GM21367 (cell line): Measurements from ENCODE around the gene NACA2.
"Not testable (repeated sequence)": the region's sequence is repeated elsewhere in the genome, so short reads cannot be mapped to it uniquely, and the experiment has no call there.

Source experiments
- ATAC-seq: cut with Tn5 transposase; IDR thresholded peaks from one replicate; pipeline ENCODE4 v1.9.1; 2021; ENCODE audit not compliant: unreplicated experiment

NACA2 gene

DNA sequence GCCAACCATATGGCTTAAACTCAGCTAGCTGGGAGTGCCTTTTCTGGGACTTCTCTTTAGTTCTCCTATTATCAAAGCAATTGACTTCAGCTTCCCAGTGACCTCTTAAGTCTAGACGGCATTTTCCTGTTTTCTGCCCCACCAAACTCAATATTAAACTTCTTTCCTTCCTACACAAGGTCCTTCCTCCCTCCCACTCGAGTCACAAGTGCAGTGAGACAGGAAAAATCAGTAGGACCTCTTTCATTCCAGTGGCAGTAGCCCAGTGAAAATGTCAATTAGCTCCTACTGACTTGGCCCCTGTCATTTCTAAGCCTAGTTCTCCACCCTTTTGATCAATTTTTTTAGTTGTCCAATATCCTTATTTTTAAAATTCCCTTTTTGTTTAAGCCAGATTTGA, 9.6 kb upstream of the NACA2 start:
- ATAC-seq = no peak

DNA sequence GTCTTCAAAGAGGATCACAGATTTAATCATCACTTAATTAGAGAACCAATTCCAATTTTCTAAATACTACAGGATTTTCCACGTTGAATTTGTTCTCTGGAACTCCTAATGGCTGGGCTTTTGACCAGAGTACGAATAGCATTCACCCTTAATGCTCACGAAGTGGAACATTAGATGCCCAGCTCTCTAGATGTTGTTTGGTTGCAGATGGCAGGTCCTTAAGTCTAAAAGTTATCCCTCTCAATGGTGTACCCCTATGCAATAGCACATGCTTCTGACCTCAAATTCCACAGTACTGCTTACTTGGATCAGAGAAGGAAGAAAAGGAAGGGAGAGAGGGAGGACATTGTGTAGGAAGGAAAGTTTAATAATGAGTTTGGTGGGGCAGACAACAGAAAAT, 8.6 kb upstream of the NACA2 start:
- ATAC-seq = no peak

DNA sequence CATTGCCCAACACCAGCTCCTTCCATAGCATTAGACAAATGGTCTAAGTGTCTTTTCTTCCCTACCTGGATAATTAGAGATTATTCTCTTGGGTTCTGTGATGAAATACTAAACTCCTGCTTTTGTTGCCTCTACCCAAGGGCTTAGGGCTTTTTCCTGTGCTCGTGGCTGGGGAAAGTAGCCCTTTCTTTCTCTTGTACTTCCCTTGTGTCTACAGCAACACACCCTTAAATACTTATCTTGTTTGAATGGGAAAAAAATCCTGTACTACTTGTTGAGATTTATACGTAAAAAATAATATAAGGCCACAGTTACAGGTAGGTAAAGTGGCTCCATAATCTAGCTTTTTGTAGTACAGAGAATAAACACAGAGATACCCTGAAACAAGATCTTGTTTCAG, 7.0 kb upstream of the NACA2 start:
- no peak for ATAC-seq

DNA sequence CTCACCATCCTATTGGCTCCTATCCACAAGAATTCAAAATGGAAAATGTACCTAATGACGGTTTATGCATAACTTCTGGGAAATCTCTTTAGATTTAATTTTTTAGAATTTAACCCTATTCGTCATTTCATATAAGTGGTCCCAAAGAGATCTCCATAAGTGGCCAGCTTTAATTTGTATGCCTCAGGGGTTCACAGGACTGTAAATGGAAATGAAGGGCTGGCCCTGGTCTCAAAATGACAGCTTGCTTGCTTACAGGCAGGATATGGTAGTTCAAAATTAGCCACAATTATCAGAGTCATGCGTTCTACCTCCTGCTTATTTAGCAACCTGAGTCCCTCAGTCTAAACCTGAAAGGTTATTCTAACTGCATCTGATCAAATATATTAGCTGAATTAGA, 6.6 kb upstream of the NACA2 start:
- ATAC-seq = no peak

DNA sequence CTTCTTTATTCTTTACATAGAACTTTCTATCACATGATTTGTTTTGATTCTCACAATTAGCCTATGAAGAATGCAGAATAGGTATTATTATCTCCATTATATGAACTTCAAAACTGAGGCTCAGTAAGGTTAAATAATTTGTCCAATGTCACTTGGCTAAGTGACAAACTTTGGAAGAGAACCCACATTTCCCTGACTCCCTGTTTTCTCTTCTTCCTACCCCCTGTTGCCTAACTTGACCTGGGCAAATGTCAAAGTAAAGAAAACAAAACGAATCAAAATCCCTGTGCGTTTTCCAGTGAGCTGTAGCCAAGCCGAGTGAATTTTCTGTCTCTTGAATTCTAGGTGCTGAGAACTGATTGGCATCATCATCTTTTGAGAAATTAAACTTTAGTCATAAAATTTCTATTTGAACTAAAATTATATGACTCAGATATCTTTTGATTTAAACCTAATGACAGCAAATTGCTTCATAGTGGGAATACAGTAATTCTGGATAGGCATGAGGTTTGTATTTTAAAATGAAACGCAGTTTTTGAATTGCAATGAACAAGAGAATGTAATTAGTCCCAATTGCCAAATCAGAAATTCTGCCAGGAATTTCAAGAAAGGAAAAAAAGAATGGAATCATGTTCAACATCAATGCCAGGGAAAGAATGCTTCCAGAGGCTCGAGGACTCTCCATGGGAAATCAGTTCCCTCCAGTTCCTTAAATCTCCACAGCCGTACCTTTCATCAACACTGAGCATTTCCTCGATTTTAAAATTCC, 4.6 kb upstream of the NACA2 start:
- ATAC-seq = no peak

DNA sequence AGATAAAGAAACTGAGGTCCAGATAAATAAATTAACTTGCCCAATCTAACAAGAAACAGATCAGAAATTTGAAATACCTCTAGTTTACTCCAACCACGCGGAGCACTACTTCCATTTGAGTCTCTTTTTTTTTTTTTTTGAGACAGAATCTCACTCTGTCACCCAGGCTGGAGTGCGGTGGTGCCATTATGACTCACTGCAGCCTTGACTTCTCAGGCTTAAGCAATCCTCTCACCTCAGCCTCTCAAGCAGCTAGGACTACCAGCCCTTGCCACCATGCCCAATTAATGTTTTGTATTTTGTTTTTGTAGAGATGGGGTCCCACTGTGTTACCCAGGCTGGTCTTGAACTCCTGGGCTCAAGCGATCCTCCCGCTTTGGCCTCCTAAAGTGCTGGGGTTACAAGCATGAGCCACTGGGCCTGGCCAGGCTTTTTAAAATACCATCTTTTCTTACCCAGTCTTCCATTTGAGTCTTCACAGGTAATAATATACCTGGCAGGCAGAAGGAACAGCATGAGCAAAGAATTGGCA, 3.3 kb upstream of the NACA2 start:
- ATAC-seq = no peak

DNA sequence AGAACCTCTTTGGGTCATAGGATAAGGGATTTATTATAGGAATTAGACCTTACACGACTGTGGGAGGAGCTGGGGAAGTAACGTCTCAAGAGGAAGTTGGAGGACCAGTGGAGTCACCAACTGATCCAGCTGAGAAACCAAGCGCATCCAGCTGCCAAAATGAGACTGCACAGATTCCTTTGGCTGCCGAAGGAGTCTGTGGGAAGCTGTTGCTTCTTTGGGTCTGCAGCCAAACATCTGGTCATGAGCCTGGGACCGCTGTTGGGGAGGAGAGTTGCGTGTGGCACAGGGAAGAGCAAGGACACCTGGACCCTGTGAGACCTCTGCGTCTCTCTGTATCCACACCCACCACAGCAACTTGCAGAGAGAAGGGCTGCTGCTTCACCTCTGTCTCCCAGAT, 2.4 kb upstream of the NACA2 start:
- ATAC-seq = no peak

DNA sequence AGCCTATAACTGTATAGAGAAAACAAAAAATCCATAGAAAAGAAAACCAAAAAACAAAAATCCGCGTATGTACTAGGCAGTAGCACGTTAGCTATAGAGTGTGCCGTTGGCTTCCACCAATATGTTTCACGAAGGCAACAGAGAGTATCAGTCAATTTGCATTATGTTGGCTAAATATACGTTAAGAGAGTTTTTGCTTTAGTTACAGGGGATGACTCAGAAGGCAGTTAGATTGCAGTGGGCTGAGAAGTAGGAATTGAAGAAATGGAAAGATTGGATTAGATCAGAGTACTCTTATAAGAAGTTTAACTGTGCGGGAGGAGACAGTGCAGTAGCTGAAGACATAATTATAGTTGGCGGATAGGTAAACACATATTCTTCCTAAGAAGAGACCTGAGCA, 911 bp upstream of the NACA2 start:
- ATAC-seq = no peak

DNA sequence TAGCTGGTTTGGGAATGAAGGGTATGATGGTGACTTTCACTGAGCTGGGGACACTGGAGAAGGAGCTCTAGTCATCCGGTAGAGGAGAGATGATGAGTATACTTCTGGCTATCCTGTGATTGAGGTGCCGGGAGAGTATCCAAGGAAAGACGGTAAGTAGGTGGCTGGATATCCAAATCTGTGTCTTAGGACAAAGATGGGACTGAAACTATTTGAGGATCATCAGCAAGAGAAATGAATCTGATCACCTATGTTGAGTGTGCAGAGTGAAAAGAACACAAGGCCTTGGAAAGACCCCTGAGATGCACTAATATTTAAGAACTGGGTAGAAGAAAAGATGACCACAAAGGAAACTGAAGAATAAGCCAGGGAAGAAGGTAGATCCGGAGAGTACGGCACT, 1.0 kb downstream of the NACA2 start:
- ATAC-seq = no peak

DNA sequence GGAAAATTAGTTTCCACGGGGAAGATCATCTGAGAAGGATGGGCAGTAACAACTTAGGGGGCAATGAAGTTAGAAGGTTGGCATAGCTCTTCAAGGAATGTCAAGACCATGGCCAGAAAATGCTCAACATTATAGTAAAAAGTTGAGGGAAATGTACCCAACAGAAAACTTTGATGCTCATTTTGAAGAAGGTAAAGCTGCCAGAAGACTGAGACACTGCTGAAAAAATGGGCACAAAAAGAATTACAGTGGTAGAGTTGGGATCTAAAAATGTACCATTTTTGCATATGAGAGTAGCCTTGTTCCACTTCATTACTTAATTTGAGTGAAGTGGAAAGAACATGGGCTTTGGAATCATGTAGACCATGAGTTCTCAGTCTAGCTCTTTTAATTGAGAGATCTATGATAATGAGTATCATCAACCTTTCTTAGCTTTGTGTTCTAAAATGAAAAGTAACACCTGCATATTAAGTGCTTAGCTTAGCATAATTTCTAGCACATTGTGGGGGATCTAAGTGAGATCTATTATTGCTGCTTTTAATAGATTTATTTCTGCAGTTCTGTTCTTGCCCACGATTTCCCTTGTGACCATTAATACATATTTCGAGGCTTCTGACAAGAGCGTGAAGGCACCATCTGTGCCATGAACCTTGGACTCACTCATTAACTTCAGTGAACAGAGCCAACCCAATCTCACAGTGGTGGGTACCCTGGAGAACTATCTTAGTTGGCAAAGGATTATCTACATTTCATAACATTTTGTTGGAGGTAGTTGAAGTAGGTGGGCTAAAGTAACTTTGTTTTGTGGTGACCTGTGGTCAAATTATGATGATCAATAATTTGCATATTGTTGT, 3.0 kb downstream of the NACA2 start:
- ATAC-seq = no peak

DNA sequence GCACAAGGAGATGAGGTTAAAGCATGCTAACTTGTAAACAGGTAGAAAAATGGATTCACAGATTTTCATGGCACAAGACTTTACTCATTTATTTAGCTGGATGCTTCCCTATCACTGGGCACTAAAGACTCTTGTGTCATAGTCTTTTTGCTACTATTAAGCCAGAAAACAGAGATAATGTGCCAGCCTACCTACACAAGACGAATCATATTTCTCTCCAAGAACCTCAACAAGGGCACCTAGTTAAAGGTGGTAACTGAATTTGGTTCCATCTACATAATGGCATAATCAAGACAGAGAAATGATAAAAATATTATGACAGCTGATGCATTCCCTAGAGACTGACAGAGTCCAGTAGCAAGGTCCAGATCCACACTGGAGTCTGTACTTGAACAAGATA, 3.8 kb downstream of the NACA2 start:
- no peak for ATAC-seq

DNA sequence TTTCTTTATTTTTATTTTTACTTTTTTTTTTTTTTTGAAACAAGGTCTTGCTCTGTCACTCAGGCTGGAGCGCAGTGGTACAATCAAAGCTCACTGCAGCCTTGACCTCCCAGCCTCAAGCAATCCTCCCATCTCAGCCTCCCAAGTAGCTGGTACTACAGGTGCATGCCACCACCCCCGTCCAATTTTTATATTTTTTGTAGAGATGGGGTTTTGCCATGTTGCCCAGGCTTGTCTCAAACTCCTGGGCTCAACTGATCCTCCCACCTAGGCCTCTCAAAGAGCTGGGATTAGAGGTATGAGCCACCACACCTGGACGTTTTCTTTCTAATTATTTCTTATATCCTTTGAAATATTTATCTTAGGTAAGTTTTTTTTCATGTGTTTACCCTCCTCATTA, 4.4 kb downstream of the NACA2 start:
- not testable (repeated sequence) for ATAC-seq

DNA sequence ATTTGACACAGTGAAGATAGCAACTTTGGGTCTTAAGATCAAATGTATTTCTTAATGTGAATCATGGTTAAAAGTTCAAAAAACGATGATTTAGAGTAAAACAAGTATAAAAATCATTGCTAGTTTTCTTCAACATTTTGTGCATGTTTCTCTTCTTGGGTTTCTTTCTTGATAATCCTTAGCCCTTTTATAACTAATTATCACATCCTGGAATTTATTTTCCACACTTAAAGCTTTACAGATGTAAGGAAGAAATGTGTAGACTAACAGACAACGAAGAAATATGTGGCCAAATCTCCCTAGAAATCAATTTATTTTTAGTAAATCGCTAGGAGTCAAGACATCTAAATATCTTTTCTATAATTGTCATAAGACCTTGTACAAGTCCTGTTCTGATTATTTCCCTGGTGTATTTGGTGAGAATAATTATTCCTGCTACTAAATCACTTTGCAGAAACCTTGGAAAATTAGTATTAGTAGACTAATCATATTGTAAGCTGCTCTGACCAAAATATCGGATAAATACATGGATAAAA, 4.9 kb downstream of the NACA2 start:
- no peak for ATAC-seq

DNA sequence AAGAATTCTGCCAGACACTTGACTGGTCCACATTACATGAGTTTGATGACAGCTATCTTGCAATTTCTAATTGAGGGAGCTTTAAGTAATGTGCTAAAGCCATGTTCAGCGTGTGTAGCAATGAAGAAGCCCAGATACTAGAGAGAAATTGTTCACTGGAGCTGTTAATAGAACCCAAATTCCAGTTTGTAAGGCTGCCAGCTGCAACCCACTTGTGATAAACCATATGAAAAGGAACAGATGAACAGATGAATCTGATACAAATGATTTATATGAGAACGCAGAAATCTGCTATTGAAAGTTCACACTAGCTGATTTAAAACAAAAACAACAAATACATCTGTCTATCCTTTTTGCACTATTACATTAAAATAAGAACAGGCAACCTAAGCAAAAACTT, 6.2 kb downstream of the NACA2 start:
- no peak for ATAC-seq

DNA sequence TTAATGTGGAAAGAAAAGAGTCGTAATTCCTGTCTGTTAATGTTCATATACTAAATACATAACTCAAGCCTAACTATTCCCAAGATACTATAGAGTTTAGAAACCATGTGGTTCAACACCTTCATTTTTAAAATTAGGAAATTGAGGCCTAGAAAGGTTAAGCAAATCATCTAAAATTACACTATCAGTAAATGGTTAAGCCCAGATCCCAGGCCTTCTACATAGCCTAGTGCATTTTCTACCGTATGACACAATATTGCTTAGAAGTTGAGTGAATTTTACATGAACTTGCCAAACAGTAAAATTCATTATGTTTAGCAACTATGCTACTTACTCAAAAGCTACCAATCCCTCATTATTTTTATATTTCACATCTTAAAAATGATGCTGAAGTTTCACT, 6.8 kb downstream of the NACA2 start:
- no peak for ATAC-seq

DNA sequence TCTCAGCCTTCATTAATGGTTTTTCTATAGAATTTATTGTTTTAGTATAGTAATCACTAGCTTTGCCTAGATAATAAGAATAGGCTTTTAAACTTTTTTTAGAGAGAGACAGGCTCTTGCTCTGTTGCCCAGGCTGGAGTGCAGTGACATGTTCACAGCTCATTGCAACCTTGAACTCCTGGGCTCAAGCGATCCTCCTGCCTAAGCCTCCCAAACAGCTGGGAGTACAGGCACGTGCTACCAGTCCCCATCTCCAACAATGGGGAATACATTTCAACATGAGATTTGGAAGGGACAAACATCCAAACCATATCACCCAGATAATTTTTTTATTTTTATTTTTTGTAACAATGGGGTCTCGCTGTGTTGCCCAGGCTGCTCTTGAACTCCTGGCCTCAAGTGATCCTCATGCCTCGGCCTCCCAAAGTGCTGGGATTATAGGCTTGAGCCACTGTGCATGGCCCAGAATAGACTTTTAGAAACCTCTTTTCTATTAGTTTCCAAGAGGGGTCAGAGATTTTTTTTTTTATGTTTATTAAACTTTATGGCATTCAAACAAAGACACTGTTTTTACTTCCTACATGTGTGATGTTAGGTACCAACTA, 7.3 kb downstream of the NACA2 start:
- no peak for ATAC-seq

DNA sequence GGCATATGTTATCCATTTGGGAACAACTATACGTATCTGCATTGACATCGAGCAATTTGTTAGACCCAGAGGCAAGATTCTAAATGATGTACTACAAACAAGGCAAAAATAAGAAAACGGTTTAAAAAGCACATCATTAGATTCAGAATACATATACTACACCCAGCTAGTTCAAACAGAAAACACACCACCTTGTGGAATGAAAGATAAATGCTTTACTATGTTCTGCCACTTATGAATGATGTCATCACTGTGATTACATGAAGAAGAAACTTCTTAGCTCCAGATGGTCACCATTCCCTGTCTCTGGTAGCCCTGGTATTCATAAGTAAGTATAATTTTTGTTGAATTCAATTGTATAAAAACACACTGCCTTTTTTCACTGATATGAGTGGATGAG, 7.8 kb downstream of the NACA2 start:
- no peak for ATAC-seq

DNA sequence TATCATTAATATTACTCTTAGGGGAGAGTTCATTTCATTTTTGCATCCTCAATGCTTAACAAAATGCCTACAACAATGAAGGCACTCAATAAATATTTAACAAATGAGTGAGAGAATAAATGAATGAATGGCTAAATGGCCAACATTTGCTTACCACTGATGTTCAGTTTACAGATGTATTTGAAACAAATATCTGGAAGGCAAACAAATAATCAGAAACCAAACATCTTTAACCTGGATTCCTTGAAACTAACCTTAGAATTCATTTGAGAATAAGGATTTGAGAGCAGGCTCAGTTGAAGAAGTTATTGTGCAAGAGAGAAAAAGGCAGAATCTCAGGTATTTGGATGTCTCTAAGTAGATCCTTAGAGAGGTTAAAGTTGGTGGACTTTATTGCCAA, 8.4 kb downstream of the NACA2 start:
- no peak for ATAC-seq

DNA sequence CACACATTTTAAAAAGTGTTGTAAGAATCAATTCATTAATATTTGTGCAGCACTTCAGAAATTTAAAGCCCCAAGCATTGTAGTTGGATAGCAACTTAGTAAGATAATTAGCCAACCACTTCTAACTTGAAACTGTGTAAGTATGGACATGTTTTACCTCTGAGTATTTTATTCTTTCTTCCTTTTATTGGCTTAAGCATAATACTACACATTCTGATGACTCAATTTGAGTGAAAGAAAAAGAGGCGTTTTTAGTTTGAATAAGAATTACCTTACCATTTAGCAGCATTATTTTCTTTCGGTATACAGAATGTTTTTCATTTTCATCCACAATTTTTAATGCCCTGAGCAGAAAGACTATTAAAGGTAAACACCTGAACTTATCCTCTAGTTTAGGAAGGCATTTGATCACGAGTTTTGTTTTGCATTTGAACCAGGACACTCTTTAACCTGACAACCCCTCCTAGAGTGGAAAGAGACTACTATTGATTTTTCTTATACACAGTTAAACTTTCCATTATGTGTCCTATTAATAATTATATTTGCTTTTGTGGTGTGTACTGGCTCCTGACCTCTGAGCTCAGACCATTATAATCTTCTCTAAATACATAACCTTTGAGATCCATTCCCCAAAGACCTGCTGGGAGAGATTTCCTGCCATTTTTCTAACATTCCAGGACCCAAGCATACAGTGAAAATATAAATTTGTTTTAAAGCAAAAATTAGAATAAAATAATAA, 9.2 kb downstream of the NACA2 start:
- no peak for ATAC-seq

DNA sequence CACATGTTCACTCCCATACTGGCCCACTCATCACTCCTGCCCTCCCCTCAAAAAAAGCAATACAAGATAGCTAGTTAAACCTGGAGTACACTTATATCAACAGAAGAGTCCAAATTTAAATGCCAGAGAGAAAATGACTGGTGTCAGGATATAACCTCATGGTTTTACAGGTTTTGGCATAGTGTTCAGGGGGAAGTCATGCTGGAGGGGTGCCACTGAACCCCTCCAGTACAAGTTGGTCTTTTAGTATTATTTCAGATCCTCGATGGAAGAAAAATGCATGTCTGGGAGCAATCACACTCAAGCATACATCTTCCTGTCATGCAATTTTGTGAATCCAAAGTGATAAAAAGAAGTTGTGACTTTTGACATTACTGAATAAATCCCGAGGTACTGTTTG, 10.5 kb downstream of the NACA2 start:
- no peak for ATAC-seq

DNA sequence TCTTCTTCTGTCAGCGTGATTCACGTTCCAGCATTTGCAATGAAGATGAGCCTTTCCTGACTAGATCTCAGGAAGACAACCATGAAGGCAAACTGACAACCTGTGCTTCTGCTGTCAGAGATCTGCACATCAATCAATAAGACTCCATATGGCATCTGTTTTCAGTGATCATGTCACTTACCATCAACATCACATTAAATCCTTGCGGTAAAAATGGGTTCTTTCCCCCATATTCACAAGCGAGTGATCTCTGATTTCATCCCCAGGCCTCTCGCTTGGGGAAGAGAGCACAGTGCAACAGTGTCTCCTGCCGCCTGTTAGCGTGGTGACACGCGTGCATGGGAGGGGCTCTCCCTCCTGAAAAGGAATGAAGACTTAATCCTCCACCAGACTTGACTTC, 11.1 kb downstream of the NACA2 start:
- ATAC-seq = no peak
